GM18907 (cell line): ENCODE measurements around the gene VASN.

ENCODE experiments used
- ATAC-seq: cut with Tn5 transposase; IDR thresholded peaks from one replicate; pipeline ENCODE4 v1.9.1; 2021; ENCODE audit warnings: mild to moderate bottlenecking, moderate library complexity; ENCODE audit not compliant: unreplicated experiment

Gene VASN

DNA sequence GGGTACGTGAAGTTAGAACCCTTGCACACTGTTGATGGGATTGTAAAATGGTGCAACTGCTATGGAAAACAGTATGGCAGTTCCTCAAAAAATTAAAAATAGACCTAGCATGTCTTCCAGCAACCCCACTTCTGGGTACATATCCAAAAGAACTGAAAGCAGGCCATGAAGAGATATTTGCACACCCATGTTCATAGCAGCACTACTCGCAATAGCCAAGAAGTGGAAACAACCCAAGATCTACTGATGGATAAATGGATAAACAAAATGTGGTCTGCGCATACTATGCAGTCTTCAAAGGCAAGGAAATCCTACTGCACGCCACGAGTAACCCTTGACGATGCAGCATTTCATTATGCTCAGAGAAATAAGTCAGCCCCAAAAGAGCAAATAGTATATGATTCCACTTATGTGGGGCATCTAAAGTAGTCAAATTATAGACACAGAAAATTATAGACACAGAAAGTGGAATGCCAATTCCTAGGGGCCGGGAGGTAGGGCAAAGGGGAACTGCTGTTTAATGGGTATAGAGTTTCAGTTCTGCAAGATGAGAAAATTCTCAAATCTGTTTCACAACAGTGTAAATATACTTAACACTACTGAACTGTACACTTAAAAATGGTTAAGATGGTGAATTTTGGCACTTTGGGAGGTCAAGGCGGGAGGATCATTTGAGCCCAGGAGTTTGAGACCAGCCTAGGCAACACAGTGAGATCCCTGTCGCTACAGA is 27.5 kb downstream of the VASN start:
- ATAC-seq: no peak

DNA sequence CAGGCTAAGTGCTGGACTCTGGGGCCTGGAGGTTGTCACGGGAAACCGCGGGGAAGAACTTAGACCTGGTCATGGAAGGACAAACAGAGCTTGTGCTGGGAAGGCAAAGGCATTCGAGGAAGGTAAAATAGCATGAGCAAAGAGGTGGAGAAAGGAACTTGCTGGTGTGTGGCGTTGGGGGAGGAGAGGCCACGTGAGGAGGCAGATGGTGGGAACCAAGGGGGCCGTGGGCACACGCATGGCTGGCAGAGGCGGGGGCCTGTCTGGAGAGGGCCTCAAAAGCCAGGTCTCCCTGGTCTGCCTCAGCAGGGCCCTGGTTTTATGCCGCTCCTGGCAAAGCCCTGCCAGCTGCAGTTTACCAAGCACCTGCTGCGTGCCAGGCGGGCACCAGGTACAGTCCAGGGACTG is 29.4 kb downstream of the VASN start:
- ATAC-seq: no peak

DNA sequence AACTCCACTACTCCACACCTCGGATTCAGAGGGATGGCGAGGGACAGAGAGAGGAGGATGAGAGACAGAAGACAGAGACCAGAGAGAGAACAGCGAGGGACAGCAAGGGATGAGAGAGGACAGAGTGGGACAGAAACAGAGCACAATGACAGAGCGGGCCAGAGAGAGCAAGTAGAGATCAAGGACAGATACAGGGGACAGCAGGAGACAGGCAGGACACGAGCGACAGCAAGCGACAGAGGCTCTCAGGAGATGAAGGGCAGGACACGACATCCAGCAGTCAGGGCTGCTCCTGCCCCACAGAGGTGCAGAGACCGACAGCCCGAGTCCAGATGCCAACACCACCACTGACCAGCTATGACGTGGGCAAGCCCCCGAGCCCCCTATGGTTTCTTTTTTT is 29.9 kb downstream of the VASN start:
- no peak for ATAC-seq

DNA sequence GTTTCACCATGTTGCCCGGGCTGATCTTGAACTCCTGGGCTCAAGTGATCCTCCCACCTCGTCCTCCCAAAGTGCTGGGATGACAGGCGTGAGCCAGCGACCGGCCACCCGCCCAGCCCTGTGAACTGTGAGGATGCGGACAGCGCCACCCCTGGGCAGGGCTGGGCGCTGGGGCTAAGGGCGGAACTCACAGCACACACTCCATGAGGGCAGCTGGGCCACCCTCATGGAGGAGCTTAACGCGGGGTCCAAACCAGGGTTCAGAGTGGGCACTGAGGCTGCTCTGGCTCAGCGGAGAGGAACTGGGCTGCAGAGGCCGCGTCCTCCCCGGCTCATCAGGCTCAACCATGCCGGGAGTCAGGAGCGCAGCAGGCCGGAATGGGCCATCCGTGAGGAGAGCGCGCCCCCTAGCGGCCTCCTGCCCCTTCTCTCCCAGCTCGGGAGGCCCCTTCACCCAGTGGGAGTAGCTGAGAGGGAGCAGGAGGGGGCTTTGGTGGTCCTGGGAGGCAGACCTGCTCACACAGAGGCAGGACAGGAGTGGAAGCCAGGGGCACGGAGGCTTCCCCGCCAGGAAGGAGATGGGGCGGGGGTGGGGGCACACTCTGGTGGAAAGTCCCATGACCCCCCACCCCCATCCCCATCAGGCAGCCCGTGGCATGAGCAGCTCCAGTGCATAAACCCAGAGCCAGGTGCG is 30.9 kb downstream of the VASN start:
- peak; percentile 37 for ATAC-seq

- ATAC-seq: no peak
Measured at GRCh38 chr16:4403133-4403949, 31.7 kb downstream of the VASN start.

GRCh38 chr16:4404247-4404966 is 32.8 kb downstream of the VASN start:
- ATAC-seq: no peak

DNA sequence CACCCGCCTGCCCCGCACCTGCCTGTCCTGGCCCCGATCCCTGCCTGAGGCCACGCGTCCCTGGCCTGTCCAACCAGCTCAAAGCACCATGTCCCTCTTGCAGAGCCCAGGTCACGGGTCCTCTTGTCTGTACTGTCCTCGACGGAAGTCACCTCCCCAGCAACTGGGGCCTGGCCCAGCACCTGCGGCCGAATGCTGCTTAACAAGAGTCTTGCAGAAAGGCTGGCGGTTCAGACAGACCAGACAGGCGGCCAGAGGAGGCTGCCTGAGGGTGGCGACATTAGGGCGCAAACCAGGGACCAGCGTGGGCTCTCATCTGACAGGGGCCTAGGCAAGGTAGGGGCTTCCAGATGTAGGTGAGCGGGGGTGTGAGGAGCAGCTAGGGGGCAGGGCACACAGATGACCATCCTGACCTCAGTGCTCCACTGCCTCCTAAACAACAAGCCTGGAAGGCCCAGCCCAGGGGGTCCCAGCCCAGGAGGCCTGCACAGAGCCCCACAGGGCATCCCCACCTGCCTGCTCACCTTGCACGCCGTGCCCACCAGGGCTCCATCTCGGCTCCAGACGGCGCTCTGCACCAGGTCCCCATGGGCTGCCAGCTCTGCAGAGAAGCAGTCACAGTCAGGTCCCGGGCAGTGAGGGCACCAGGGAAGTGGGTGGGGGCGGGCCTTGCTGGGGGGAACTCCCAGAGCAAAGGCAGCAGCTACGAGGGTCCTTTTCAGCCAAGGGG is 33.5 kb downstream of the VASN start:
- ATAC-seq: no peak

- no peak for ATAC-seq
Measured at GRCh38 chr16:4407543-4408322, 36.1 kb downstream of the VASN start.

GRCh38 chr16:4408323-4408690 is 36.7 kb downstream of the VASN start:
- no peak for ATAC-seq

DNA sequence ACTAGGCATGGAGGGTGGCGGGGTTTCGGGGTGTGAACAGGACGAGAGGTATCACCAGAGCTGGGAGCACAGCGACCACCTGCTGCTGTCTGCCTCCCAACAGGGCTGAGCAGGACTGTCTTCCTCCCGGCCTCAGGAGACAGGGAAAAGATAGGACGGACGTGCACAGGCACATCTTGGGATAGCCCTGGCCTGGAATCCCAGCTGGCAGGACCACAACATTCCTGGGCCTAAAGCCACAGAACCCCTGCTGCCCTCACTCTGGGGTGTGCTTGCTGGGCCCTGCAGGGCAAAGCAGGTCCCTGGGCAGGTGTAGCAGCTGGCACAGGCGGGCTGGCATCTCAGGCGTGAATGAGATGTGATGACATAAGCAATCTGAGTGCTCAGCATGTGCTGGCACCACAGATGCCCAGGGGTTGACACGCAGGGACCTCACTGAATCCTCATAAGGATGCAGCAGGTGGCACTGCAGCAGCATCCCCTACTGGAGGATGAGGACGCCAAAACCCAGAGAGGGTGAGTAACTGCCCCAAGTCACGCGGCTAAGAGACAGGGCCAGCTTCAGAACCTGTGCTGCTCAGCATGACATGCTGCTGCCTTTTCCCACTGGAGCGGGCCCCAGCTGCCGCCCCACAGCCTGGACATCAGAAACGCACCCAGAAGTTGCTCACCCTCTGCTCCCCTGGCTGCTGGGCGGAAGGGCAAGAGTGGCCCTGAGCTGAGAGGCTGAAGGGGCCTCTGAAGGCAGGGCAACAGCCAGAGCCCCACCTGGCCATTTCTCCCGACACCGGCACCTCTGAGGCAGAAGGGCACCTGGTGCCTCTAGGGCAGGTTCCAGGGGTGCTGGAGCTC is 37.7 kb downstream of the VASN start:
- ATAC-seq: no peak

DNA sequence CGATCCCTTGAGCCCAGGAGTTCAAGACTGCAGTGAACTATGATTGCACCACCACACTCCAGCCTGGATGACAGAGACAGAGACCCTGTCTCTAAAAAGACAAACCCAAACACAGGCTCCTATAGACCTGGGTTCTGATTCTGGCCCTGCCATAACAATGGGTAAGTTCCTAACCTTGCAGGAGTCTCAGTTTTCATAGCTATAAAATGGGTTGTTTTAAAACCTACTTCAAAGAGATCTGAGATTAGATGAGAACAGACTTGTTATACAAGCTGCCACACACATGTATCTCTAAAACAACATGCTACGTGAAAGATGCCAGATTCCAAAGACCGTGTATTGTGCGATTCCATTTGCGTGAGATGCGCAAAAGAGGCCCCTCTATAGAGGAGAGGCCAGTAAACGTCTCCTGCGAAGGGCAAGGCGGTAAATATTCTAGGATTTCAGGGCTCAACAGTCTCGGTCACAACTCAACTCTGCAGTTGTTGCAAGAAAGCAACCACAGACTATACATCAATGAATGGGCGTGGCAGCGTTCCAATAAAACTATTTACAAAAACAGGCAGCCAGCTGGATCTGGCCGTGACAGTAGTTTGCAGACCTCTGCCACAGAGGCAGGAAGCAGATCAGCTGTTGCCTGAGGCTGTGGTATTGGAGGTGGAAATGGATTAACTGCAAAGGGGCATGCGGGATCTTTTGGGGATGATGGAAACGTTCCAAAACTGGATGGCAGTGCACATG is 38.9 kb downstream of the VASN start:
- ATAC-seq: no peak

- ATAC-seq: no peak
Measured at GRCh38 chr16:4411684-4412083, 40.0 kb downstream of the VASN start.

- ATAC-seq: no peak
Measured at GRCh38 chr16:4412159-4412558, 40.5 kb downstream of the VASN start.

DNA sequence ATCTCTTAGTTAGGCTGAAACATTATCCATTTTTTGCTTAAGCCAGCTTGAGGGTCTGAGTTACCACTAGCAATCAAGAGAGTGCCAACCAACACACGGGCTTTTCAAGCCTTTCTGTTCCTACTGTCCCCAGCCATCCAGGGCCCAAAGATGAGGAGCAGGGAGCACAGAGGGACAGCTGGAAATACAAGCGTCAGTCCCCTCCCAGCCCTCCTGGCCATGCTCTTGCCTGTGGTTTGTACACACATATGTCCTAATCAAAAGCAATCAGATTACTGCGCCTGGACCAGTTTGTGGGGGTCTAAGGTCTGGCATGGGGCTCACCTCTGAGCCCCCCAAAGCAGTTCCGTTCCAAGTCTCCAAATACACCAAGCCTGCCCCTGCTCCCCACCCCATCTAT is 41.2 kb downstream of the VASN start:
- no peak for ATAC-seq

- peak; percentile 67 for ATAC-seq
Measured at GRCh38 chr16:4414187-4414917, 42.7 kb downstream of the VASN start.

- ATAC-seq: peak; percentile 18
Measured at GRCh38 chr16:4415538-4416199, 44.0 kb downstream of the VASN start.
